Karpas-422 (cell line): ENCODE data around the gene ADGRF4. TPM values are rescaled to one million over a fixed set of nuclear protein-coding genes. Genes with fewer than 3 reads are reported as not detected.

Experiments
- DNase-seq: peaks from one replicate; pipeline ENCODE4 v3.0.0-alpha.2; 2015
- H2AFZ ChIP-seq: fragments of 200-600 bp; sonication (generic); 2 replicates; pipeline ENCODE4 v1.6.1; 2014; ENCODE audit warnings: antibody characterized with exemption, low read length, mixed read lengths
- H3K27ac ChIP-seq: fragments of 200-600 bp; sonication (generic); 2 replicates; pipeline ENCODE4 v1.5.1; 2014; ENCODE audit warnings: mild to moderate bottlenecking, low read length, moderate library complexity
- H3K27me3 ChIP-seq: fragments of 200-600 bp; sonication (generic); 2 replicates; pipeline ENCODE4 v1.6.1; 2014; ENCODE audit warnings: low read length, mixed read lengths
- H3K36me3 ChIP-seq: fragments of 200-600 bp; sonication (generic); 2 replicates; pipeline ENCODE4 v1.6.1; 2014; ENCODE audit warnings: low read length, mixed read lengths; ENCODE audit not compliant: insufficient read depth
- H3K4me1 ChIP-seq: fragments of 200-600 bp; sonication (generic); 2 replicates; pipeline ENCODE4 v1.6.1; 2014; ENCODE audit warnings: mild to moderate bottlenecking, low read length, mixed read lengths
- H3K4me2 ChIP-seq: fragments of 200-600 bp; sonication (generic); 2 replicates; pipeline ENCODE4 v1.6.1; 2014; ENCODE audit warnings: low read length, low read depth, mild to moderate bottlenecking; ENCODE audit not compliant: poor library complexity, severe bottlenecking
- H3K4me3 ChIP-seq: fragments of 200-600 bp; sonication (generic); 2 replicates; pipeline ENCODE4 v1.5.1; 2014; ENCODE audit warnings: mild to moderate bottlenecking, antibody characterized with exemption, low read length, mixed read lengths
- H3K79me2 ChIP-seq: fragments of 200-600 bp; sonication (generic); 2 replicates; pipeline ENCODE4 v1.6.1; 2014; ENCODE audit warnings: mild to moderate bottlenecking, low read length, mixed read lengths
- H3K9ac ChIP-seq: fragments of 200-600 bp; sonication (generic); 2 replicates; pipeline ENCODE4 v1.6.0; 2014; ENCODE audit warnings: low read length
- H3K9me2 ChIP-seq: fragments of 200-600 bp; sonication (generic), shearing (Covaris generic); replicated peaks from 2 replicates; pipeline ENCODE4 v1.6.0; 2014; ENCODE audit warnings: mild to moderate bottlenecking, low read length, moderate library complexity; ENCODE audit not compliant: insufficient read depth
- H3K9me3 ChIP-seq: fragments of 300-700, 200-600 bp; sonication (generic); 2 replicates; pipeline ENCODE4 v1.6.1; 2014; ENCODE audit warnings: low read length, mixed read lengths
- H4K20me1 ChIP-seq: fragments of 200-600 bp; sonication (generic); 2 replicates; pipeline ENCODE4 v1.6.1; 2014; ENCODE audit warnings: mild to moderate bottlenecking, antibody characterized with exemption, low read length, low read depth; ENCODE audit not compliant: insufficient read depth
- total RNA-seq: library from RNA; depleted of rRNA; stranded (reverse); fragments of >200 nt; shearing (Covaris generic); gene quantifications from 2 replicates; pipeline ENCODE4 v1.2.3, GENCODE V29; 2014; ENCODE audit warnings: low replicate concordance

Gene ADGRF4
- total RNA-seq, 1 experiment from 2014 or later: not detected

DNA sequence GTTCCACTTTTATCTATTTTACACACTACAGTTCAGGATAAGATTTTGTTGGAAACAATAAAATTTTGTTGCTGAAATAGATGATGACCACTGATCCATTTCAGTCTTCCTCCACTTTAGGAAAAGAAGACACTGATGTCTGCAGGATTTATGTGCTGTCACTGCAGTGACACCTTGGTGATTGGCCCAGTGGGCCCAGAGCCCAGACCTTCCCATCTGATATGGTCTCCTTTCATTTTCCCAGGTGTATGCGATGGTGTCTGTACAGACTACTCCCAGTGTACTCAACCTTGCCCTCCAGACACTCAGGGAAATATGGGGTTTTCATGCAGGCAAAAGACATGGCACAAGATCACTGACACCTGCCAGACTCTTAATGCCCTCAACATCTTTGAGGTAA, 19.6 kb upstream of the ADGRF4 start:
- Histone ChIP-seq H4K20me1 (no peaks in the 10 kb centered on the region), H3K27ac (no peak overlapping the region), H3K4me1 (no peaks in the 10 kb centered on the region), H3K27me3 (no peaks in the 10 kb centered on the region), H3K4me3 (no peak overlapping the region), H3K36me3 (no peaks in the 10 kb centered on the region), H3K79me2 (no peaks in the 10 kb centered on the region), H2AFZ (no peak overlapping the region), H3K9me2 (no peaks in the 10 kb centered on the region), H3K9ac (no peak overlapping the region), H3K4me2 (no peak overlapping the region), H3K9me3 (no peaks in the 10 kb centered on the region)
- DNase-seq: no peak

DNA sequence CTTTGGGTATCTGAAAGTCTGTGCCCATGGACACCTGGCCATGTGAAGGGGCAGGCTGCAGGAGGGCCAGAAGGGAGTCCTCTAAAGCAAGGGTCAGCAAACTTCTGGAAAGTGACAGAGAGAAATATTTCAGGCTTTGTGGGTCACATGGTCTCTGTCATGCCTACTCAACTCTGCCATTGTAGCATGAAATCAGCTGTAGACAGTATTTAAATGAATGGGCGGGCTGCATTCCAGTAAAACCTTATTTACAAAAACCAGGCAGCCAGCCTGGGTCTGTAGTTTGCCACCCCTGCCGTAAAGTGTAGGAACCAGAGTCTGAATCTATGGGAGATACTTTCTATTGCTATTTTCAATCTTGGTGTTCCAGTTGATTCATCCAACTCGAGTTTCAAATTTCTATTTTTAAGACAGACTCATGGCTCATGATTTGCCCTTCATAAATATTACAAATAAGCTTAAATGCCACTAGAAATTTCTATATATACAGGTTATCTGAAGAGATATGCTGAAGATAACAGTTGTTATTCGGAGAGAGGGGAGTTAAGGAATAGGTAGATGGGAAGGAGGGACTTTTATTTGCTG, 19.0 kb upstream of the ADGRF4 start:
- Histone ChIP-seq H3K27me3 (no peaks in the 10 kb centered on the region), H3K4me3 (no peak overlapping the region), H3K9me2 (no peaks in the 10 kb centered on the region), H3K79me2 (no peaks in the 10 kb centered on the region), H3K4me2 (no peak overlapping the region), H4K20me1 (no peaks in the 10 kb centered on the region), H3K9me3 (no peaks in the 10 kb centered on the region), H3K9ac (no peak overlapping the region), H3K36me3 (no peaks in the 10 kb centered on the region), H2AFZ (no peak overlapping the region), H3K27ac (no peak overlapping the region), H3K4me1 (no peaks in the 10 kb centered on the region)
- DNase-seq: no peak

DNA sequence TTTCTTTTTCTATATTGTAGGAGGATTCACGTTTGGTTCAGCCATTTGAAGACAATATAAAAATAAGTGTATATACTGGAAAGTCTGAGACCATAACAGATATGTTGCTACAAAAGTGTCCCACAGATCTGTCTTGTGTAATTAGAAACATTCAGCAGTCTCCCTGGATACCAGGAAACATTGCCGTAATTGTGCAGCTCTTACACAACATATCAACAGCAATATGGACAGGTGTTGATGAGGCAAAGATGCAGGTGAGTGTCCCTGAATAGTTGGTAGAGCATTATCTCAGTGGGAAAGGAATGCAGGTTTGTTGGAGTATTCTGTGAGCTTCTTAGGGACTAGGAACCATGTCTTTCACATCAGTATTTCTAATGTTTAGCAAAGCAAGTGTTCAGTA, 18.3 kb upstream of the ADGRF4 start:
- Histone ChIP-seq H4K20me1 (no peaks in the 10 kb centered on the region), H3K9me2 (no peaks in the 10 kb centered on the region), H2AFZ (no peak overlapping the region), H3K79me2 (no peaks in the 10 kb centered on the region), H3K36me3 (no peaks in the 10 kb centered on the region), H3K27me3 (no peaks in the 10 kb centered on the region), H3K4me1 (no peaks in the 10 kb centered on the region), H3K4me3 (no peak overlapping the region), H3K9ac (no peak overlapping the region), H3K27ac (no peak overlapping the region), H3K4me2 (no peak overlapping the region), H3K9me3 (no peaks in the 10 kb centered on the region)
- DNase-seq: no peak

DNA sequence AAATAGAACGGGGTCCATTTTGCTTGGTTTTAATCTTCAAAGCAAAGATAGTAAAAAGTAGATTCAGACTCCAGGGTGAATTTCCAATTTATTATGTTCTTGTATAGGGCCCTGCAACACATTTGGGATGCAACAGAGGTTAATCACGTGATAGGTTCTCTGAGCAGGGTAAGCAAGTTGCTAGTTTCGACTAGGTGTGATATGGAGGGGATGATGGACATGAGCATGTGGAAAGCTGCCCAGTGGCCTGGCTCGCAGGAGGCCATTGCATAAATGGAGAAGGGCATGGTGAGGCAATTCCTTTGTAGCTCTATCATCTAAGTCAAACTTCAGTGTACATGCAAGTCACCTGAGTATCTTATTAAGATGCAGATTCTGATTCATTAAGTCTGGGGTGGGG, 17.7 kb upstream of the ADGRF4 start:
- Histone ChIP-seq H3K9ac (no peak overlapping the region), H2AFZ (no peak overlapping the region)

DNA sequence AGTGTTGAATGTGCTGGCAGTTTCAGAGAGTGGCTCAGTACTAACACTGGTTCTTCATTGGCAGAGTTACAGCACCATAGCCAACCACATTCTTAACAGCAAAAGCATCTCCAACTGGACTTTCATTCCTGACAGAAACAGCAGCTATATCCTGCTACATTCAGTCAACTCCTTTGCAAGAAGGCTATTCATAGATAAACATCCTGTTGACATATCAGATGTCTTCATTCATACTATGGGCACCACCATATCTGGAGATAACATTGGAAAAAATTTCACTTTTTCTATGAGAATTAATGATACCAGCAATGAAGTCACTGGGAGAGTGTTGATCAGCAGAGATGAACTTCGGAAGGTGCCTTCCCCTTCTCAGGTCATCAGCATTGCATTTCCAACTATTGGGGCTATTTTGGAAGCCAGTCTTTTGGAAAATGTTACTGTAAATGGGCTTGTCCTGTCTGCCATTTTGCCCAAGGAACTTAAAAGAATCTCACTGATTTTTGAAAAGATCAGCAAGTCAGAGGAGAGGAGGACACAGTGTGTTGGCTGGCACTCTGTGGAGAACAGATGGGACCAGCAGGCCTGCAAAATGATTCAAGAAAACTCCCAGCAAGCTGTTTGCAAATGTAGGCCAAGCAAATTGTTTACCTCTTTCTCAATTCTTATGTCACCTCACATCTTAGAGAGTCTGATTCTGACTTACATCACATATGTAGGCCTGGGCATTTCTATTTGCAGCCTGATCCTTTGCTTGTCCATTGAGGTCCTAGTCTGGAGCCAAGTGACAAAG, 17.0 kb upstream of the ADGRF4 start:
- H3K36me3 ChIP-seq: no peaks in the 10 kb centered on the region
- DNase-seq: no peak
- H3K27me3 ChIP-seq: no peaks in the 10 kb centered on the region
- no peaks in the 10 kb centered on the region for H3K9me3 ChIP-seq
- no peaks in the 10 kb centered on the region for H3K9me2 ChIP-seq
- H3K4me1 ChIP-seq: no peaks in the 10 kb centered on the region
- H3K4me3 ChIP-seq: no peak overlapping the region
- H4K20me1 ChIP-seq: no peaks in the 10 kb centered on the region
- no peak overlapping the region for H2AFZ ChIP-seq
- H3K4me2 ChIP-seq: no peak overlapping the region
- H3K27ac ChIP-seq: no peak overlapping the region
- H3K79me2 ChIP-seq: no peaks in the 10 kb centered on the region
- H3K9ac ChIP-seq: no peak overlapping the region

More for the DNA sequence above, 17.7 kb upstream of the ADGRF4 start:
- no peaks in the 10 kb centered on the region for H3K4me1 ChIP-seq
- no peaks in the 10 kb centered on the region for H3K27me3 ChIP-seq
- no peak overlapping the region for H3K4me2 ChIP-seq
- no peaks in the 10 kb centered on the region for H4K20me1 ChIP-seq
- no peak for DNase-seq
- no peaks in the 10 kb centered on the region for H3K9me2 ChIP-seq
- no peak overlapping the region for H3K4me3 ChIP-seq
- no peaks in the 10 kb centered on the region for H3K36me3 ChIP-seq
- H3K79me2 ChIP-seq: no peaks in the 10 kb centered on the region
- H3K27ac ChIP-seq: no peak overlapping the region
- no peaks in the 10 kb centered on the region for H3K9me3 ChIP-seq

DNA sequence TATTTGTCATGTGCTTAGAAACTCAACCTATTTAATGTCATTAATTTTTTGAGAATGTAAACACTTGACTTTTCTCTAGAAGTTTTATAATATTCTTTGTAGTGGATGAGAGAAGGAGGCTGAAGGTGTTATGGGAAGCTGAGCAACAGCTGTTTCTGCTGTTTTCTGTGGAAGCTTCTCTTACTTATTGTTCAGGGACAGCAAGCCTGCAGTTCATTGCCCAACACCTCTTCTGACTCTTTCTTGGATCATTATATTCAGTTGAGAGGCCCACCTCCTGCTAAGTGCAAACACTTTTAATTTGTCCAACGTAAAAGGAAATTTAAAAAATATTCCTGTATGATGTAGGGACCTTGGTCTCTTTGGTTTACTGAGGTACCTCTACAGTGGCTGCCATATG, 12.0 kb upstream of the ADGRF4 start:
- no peak overlapping the region for H2AFZ ChIP-seq
- no peaks in the 10 kb centered on the region for H3K9me2 ChIP-seq
- no peaks in the 10 kb centered on the region for H3K36me3 ChIP-seq
- no peaks in the 10 kb centered on the region for H3K9me3 ChIP-seq
- no peaks in the 10 kb centered on the region for H3K4me1 ChIP-seq
- no peak overlapping the region for H3K4me2 ChIP-seq
- no peak overlapping the region for H3K4me3 ChIP-seq
- H3K9ac ChIP-seq: no peak overlapping the region
- no peak for DNase-seq
- no peaks in the 10 kb centered on the region for H3K27me3 ChIP-seq
- H4K20me1 ChIP-seq: no peaks in the 10 kb centered on the region
- no peaks in the 10 kb centered on the region for H3K79me2 ChIP-seq
- no peak overlapping the region for H3K27ac ChIP-seq

DNA sequence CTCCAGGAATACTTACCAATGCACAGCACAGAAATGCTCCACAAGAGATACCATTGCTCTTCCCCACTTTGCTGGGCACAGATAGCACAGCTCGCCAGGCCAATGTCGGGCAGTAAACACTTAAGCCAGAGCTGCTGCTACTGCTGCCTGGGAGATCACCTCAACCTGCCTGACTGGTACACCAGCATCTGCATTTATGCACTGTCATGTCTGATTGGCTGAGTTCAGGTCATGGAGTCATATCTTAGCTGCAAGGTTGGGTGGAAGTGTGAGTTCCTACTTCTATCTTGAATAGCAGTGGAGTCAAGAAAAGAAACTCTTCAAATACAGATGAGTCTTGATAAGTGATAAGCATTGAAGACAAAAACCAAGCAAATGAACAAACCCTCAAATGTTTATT, 10.9 kb upstream of the ADGRF4 start:
- H4K20me1 ChIP-seq: no peaks in the 10 kb centered on the region
- H3K9me2 ChIP-seq: no peaks in the 10 kb centered on the region
- no peaks in the 10 kb centered on the region for H3K9me3 ChIP-seq
- no peak overlapping the region for H3K27ac ChIP-seq
- no peak overlapping the region for H3K9ac ChIP-seq
- no peaks in the 10 kb centered on the region for H3K4me1 ChIP-seq
- H3K4me3 ChIP-seq: no peak overlapping the region
- no peak for DNase-seq
- no peaks in the 10 kb centered on the region for H3K79me2 ChIP-seq
- H3K4me2 ChIP-seq: no peak overlapping the region
- no peaks in the 10 kb centered on the region for H3K36me3 ChIP-seq
- no peaks in the 10 kb centered on the region for H3K27me3 ChIP-seq
- H2AFZ ChIP-seq: no peak overlapping the region

DNA sequence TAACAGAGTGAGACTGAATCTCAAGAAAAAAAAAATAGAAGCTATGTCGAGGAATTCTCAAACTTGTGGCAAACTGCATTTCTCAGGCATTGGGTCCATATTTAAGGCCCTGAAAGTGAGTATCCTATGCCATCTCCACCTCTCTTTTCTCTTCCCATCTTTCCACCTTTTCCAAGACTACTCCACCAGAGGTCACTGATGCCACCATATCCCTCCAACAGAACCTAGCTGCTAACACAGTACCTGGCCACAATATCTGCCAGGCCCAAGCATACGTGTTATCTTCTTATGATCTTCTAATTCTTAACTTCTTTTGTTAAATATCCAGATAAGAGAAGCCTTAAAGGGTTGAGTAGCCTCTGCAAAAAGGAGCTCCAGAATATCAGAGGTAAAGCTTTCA, 8.2 kb upstream of the ADGRF4 start:
- H2AFZ ChIP-seq: no peak overlapping the region
- no peaks in the 10 kb centered on the region for H3K79me2 ChIP-seq
- DNase-seq: no peak

More for the DNA sequence above, 8.2 kb upstream of the ADGRF4 start:
- Histone ChIP-seq H3K36me3 (no peaks in the 10 kb centered on the region), H3K9ac (no peak overlapping the region), H3K4me3 (no peak overlapping the region), H3K4me2 (no peak overlapping the region), H3K9me3 (no peaks in the 10 kb centered on the region), H3K9me2 (no peaks in the 10 kb centered on the region), H3K27me3 (no peaks in the 10 kb centered on the region), H3K4me1 (no peaks in the 10 kb centered on the region), H3K27ac (no peak overlapping the region), H4K20me1 (no peaks in the 10 kb centered on the region)
